DMS153 (cell line): ENCODE results near the gene UBR4.
"Not testable (repeated sequence)": the region's sequence is repeated elsewhere in the genome, so short reads cannot be mapped to it uniquely, and the experiment has no call there.

Experiments
- DNase-seq: peaks from one replicate; lab custom pipeline; 2025; lab: John Stamatoyannopoulos, UW

The UBR4 gene

GRCh38 chr1:19190468-19190867 is 19.6 kb downstream of the UBR4 start:
- DNase-seq: no peak

DNA sequence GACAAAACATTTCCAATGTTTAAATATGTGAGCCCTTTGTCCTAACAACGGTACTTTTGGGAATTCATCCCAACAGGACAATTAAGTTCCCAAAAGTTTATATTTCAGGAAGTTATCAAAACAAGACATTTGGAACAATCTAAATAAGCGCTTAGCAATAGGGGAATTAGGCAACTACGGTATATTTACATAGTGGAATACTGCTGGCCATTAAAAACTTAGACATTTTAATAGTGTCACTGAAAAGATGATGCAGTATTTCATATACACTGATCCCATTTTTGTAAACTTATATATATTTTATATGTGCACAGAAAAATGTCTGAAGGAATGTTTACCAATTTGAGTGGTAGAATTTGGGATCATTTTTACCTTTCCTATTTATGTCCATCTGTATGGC is 20.8 kb downstream of the UBR4 start:
- no peak for DNase-seq

DNA sequence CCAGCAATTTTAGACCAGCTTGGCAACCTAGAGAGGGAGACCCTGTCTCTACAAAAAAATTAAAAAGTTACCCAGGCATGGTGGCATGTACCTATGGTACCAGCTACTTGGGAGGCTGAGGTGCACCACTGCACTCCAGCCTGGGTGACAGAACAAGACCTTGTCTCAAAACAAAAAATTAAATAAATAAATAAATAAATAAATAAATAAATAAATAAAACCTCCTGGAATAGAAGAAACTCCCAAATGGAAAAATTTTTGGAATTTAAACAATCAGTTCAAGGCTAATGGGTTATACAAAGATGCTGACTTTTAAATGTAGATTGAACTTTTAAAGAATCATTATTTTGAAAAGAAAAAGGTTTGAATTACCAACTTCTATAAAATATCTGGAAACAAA is 22.2 kb downstream of the UBR4 start:
- DNase-seq: no peak

- DNase-seq: no peak
Observed at GRCh38 chr1:19186001-19186400, 24.1 kb downstream of the UBR4 start.

DNA sequence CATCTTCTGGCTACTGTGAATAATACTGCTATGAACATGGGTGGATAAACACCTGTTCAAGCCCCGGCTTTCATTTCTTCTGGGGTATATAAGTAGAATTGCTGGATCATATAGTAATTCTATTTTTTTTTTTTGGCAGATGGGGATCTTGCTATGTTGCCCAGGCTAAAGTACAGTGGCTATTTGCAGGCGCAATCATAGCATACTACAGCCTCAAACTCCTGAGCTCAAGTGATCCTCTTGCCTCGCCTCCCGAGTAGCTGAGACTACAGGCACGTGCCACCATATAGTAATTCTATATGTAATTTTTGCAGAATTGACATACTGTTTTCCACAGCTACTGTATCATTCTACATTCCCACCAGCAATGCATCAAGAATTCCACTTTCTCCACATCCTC is 27.8 kb downstream of the UBR4 start:
- DNase-seq: no peak

DNA sequence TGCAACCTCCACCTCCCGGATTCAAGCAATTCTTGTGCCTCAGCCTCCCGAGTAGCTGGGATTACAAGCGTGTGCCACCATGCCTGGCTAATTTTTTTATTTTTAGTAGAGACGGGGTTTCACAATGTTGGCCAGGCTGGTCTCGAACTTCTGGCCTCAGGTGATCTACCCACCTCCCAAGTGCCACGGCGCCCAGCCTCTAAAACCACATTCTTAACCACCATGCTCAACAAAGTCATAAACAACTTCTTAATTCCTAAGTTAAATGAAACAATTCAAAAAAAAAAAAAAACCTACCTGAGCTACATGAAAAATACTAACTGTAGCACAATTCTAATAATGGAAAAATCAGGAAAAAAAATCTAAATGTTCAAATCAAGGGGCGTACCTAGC is 29.8 kb downstream of the UBR4 start:
- DNase-seq: not testable (repeated sequence)

- peak; percentile 3 for DNase-seq
Observed at GRCh38 chr1:19179597-19180264, 30.3 kb downstream of the UBR4 start.

DNA sequence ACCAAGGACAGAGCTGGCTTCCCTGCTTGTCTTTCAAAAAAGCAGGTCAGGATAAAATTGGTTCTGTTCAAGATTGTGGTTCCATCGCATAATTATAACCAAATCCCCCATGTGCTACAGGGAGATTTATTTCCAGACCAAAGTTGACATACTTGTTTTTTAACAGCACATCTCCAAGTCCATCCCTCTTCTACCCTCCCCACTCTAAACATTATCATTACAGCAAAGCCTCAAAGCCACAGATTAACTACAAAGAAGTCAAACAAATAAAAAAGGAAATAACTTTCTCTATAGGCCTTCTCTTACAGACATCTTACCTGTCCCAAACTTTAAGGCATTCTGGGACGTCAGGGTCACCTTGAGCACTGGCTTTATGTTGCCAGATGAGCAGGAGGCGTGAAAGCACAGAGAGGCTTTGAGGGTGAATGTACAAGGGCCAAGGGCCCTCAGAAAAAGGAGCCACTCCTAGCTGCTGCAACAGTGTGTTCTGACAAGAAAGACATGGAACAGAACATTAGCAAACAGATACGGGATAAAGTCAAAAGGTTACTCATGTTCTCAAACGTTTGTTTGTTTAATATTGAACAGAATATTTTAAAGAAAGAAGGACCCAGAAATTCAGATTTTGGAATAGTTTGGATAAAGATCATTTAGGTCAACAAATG is 31.2 kb downstream of the UBR4 start:
- DNase-seq: no peak

- no peak for DNase-seq
Observed at GRCh38 chr1:19177811-19178210, 32.3 kb downstream of the UBR4 start.

- DNase-seq: no peak
Observed at GRCh38 chr1:19169642-19170041, 40.4 kb downstream of the UBR4 start.

DNA sequence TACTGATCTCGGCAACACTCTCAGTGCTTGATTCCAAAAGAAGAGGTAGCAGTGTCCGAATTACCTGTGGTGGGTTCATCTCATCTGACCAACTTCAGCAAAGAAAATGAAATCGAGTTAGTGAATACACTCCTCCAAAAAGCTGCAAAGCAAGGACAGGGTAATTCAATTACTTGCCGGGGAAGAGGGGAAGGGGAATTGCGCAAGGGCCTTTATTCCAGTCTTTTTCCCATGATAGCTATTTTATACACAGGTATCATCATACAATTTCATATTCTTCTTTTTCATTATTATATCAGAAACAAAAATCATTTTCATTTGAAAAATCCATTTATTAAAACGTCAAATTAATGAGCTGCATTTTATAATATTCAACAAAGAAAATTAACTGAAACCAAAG is 42.9 kb downstream of the UBR4 start:
- no peak for DNase-seq

GRCh38 chr1:19166066-19166465 is 44.0 kb downstream of the UBR4 start:
- DNase-seq: no peak

DNA sequence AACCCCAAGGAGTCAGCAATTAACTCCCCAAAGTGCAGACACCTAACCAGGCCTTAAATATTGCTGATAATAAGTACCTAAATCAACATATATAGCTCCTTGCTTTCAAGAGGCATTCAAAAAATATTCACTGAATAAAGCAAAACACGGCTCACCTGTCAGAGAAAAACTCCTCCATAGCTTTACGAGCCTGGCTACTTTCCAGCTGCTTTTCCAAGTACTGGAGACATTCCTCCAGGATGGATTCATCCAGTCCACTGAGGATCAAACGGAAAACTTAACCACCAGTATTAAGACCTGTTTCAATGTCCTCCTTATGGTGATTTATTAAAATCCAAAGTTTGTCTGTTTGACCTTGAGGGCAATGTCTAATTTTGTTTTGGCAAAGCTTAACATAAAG is 44.6 kb downstream of the UBR4 start:
- no peak for DNase-seq

DNA sequence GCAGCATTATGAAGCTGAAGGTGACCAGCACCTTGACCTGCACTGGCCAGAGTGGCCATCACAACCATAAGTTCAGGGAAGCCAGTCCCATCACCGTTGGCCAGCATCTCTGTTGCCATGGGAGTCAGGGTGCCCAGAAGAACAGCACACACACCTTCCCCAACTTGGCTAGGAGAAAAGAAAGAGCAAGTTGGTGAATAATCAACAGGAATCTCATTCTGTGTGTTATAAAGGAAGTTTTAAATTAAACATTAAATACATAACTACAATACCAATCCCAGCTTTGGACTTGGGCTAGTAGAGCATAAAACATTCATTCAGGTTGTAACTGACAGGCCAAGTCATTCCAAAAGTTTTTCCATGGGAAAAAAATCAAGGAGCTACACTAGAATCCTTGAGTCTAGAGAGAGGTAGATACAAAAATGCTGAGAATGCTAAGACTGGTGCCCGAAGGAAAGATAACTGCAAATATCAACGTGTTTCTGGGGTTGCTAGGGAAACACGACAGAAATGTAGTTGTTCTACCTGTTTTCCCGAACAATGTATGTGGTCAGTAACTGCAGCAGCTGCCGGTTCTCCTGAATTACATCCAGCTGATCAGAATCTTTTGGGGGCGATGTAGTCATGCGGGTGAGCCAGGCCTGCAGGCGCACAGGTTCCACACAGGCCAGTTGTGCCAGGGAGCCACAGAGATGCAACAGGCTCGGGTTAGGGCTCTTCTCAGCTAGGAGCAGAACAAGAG is 45.6 kb downstream of the UBR4 start:
- DNase-seq: no peak

GRCh38 chr1:19163261-19163660 is 46.8 kb downstream of the UBR4 start:
- DNase-seq: no peak

DNA sequence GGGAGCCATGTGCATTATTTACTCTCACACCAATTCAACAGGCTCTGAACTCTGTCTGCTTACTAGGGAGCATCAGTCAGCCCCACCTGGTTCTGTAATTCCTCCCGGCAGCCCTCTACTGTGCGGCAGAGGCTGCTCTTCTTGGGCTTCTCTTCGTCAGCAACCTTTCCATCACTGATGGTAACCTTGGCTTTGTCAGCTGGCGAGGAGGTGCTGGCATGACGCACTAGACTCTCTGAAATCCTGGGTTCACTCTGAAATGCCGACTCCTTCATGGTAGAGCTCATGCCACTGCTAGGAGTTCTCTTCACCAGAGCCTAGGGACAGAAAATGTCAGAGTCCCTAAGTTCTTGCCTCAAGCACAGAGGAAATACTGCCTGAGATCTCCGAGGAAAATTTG is 49.2 kb downstream of the UBR4 start:
- DNase-seq: no peak

GRCh38 chr1:19157653-19158052 is 52.4 kb downstream of the UBR4 start:
- no peak for DNase-seq

DNA sequence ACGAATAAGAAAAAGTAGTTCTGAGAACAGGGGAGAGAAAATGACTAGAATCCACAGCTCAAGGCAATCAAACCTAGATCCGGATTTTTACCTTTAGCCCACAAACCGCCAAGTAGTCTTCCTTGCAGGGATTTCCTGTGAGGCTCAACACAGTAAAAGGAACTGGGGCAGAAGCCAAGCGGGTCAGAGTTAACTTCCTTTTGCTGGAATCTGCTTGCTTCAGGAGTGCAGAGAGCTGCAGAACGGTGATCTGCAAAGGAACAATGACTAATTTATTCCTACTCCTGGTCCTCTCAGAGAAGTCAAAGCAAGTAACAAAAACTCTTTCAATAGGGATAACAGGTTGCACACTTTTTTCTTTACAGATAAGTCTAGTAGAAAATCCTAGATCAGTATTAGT is 53.4 kb downstream of the UBR4 start:
- no peak for DNase-seq

DNA sequence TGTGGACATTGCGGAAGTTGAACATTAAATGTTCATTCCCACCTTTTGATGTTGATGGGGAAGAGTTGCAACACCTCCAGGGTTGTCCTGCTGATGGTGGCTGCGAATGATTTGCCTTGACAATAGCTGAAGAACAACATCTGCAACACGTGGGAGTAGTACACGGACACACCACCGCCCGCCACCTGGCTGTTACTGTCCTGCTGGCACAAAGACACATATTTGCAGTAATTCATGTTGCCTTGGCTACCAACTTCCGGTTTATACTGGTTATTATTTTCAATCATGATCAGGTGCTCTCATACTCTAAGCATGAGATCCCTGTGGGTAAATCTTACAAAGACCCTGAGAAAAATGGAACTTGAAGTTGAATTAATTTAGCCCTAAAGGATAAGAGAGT is 55.2 kb downstream of the UBR4 start:
- DNase-seq: peak; percentile 13

- no peak for DNase-seq
Observed at GRCh38 chr1:19153169-19153568, 56.9 kb downstream of the UBR4 start.

DNA sequence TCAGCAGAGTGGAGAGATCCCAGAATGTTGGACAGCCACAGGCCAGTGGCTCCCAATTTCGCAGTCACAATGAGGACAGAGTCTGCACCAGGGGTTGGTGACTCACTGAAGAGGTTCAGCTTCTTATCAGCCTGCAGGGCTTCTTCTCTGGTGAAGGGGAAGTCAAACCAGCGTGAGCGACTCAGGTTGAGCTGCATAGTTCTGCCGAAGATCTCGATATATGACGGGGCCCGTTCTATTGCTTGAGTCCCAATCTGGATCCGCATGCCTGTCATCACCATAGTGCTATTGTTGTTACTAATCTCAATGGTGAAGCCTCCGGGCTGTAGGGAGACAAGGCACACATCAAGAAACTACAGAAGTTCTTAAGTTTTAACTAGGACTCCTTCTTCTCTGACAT is 58.5 kb downstream of the UBR4 start:
- DNase-seq: no peak

DNA sequence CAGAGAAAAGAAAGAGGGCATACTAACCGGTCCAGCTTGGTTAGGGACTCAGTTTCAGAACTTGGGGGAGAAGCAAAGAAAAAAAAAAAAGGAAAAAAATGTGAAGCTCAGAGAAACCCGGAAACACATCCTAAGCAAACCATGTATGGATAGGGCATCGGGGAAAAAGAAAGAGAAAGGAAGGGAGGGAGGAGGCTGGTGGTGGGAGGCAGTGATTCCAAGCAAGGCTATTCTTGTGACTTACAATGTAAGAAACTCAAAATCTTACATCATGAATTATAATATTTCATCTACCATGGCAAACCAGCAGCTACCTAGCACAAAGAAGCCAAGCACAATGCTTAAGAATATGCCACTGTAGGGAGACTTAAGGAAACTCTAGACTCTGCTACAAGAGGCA is 60.3 kb downstream of the UBR4 start:
- DNase-seq: no peak

- DNase-seq: no peak
Observed at GRCh38 chr1:19140465-19140864, 69.6 kb downstream of the UBR4 start.
